Heart left ventricle (tissue), 16 donors: ENCODE results near the gene VWA5A. TPM values are rescaled to one million over a fixed set of nuclear protein-coding genes. Genes with fewer than 3 reads are reported as not detected.

Experiments used
- ATAC-seq, 4 donors: fragments of 200-7000 bp; cut with Tn5 transposase; one replicate each; pipeline ENCODE4 v1.9.1; 2020 to 2022; ENCODE audit warnings: moderate library complexity in 4 of 4, mild to moderate bottlenecking in 3 of 4, moderate number of reproducible peaks in 1 of 4
- DNase-seq, 5 donors: peaks; one replicate each; pipeline ENCODE4 v3.0.0-alpha.2; 2020
- H3K27ac ChIP-seq, 12 donors: fragments of 200-600 bp; sonication (generic) in 4 of 12; one replicate each; pipeline versions ENCODE4 v1.5.0 to v1.8.0; 2016 to 2022; ENCODE audit warnings: mild to moderate bottlenecking in 2 of 12
- H3K27me3 ChIP-seq, 9 donors: fragments of 200-600 bp; sonication (generic) in 2 of 9; one replicate each; pipeline versions ENCODE4 v1.5.1 to v1.8.0; 2016 to 2022; ENCODE audit warnings: mild to moderate bottlenecking in 3 of 9
- H3K36me3 ChIP-seq, 9 donors: fragments of 200-600 bp; sonication (generic) in 2 of 9; one replicate each; pipeline versions ENCODE4 v1.5.0 to v1.8.0; 2018 to 2022; ENCODE audit warnings: mild to moderate bottlenecking in 2 of 9
- H3K4me1 ChIP-seq, 12 donors: fragments of 200-600 bp; sonication (generic) in 4 of 12; one replicate each; pipeline versions ENCODE4 v1.5.0 to v1.8.0; 2016 to 2022; ENCODE audit warnings: mild to moderate bottlenecking in 3 of 12
- H3K4me3 ChIP-seq, 12 donors: fragments of 200-600 bp; sonication (generic) in 4 of 12; one replicate each; pipeline versions ENCODE4 v1.5.0 to v1.8.0; 2017 to 2022; ENCODE audit warnings: mild to moderate bottlenecking in 9 of 12, moderate library complexity in 4 of 12
- H3K9me3 ChIP-seq, 12 donors: fragments of 200-600 bp; sonication (generic) in 4 of 12; one replicate each; pipeline versions ENCODE4 v1.5.0 to v1.8.0; 2016 to 2022; ENCODE audit warnings: mild to moderate bottlenecking in 1 of 12
- CTCF ChIP-seq, 12 donors: fragments of 200-600 bp; sonication (generic) in 4 of 12; IDR thresholded peaks; one replicate each; pipeline versions ENCODE4 v1.5.0 to v1.8.0; 2018 to 2022; ENCODE audit warnings: antibody characterized with exemption in 12 of 12, mild to moderate bottlenecking in 5 of 12
- POLR2A ChIP-seq, 2 donors: fragments of 450-650 bp; IDR thresholded peaks; one replicate each; pipeline ENCODE4 v1.6.1; 2017; ENCODE audit warnings: antibody characterized with exemption in 2 of 2, mild to moderate bottlenecking in 2 of 2, moderate library complexity in 2 of 2
- WGBS, 4 donors: extraction: QIAGEN DNeasy Blood & Tissue Kit in 2 of 4; methylation state at CpG; one replicate each; pipeline versions ENCODE4 v1.1.5 to v1.1.7; 2013 to 2018; 5-methylcytosine and 5-hydroxymethylcytosine counted together
- intact Hi-C, 10 donors: fragments of 100-400 bp; cut with DNase I; formaldehyde crosslinking; loops; one replicate each; pipeline versions ENCODE4 v1.11.1 to v1.14.2; 2022
- polyA plus RNA-seq, 2 donors: library from polyadenylated mRNA; stranded (reverse); fragments of 200-250 nt; gene quantifications; one replicate each; pipeline ENCODE4 v1.2.3, GENCODE V29; 2013
- total RNA-seq, 9 donors: library from RNA; depleted of rRNA in 2 of 9; stranded (reverse); fragments of >200 nt in 2 of 9; fragmentation: NEBNext Ultra II Directional in 3 of 9; extraction: Animal tissue kit (Norgen Biotek cat#: 25700) in 3 of 9; gene quantifications; one replicate each; pipeline versions ENCODE4 v1.1.0 to v1.2.4, GENCODE V29; 2016 to 2023
- donor health status: ischemic (EF 13 %, LVEDD 7.1; RV severe dilation, severe dysfunction).
- donor health status: healthy with polysubstance abuse.
- donor health status: DM: no; HTN: yes; CAD: no.
- donor health status: DM: no; HTN: no; CAD: no.
- donor health status: ischemic (EF 25% LVEDD 6.9; RV normal size, moderate dysfunction).
- donor health status: ischemic (EF 25% LVEDD 5.7; RV mildly dilated, moderate dysfunction).
- donor health status: healthy.
- donor health status: DM: yes; HTN: yes; CAD: no.
- donor health status: ischemic (EF 35%, LVEDD 5.7; RV mildly dilated, moderate dysfunction).
- donor health status: nonischemic (EF 11% LVEDD 7.7; RV severe dilation, severe dysfunction).
- donor health status: DM: yes; HTN: yes; CAD: no.
- donor health status: PGD.
- donor health status: ischemic (EF 29% LVEDD 5.4; RV normal size, mild dysfunction).
- donor health status: nonischemic (EF 23%, LVEDD 6.1; RV moderate dilation, normal function).

VWA5A gene
- total and polyA plus RNA-seq, 11 donors = 1.2 to 13.7 (median 2.8) TPM

GRCh38 chr11:124193221-124194010 lies 78.2 kb downstream of the VWA5A start:
- ATAC-seq = no peak
- Histone ChIP-seq H3K4me3 (no peak overlapping the region), H3K4me1 (peaks cover 0 to 9% (median 0%) of the 10 kb centered on the region in 12 donors), H3K36me3 (no peaks in the 10 kb centered on the region), H3K9me3 (no peaks in the 10 kb centered on the region), H3K27me3 (peaks cover 0 to 6% (median 0%) of the 10 kb centered on the region in 9 donors), H3K27ac (no peak overlapping the region)
- TF ChIP-seq CTCF (IDR thresholded peaks at IDR 0.05) (no peak), POLR2A (IDR thresholded peaks at IDR 0.05) (no peak)
- intact Hi-C loops = loop anchor here in 3 of 10 donors (10.0 kb wide), 1 partner anchor 119 kb away; no protein-coding TSS in a partner anchor
- 70 to 80% (median 78%) methylated on average over 6 of the region's 6 CpGs for WGBS, 4 donors
- no peak for DNase-seq

- WGBS, 4 donors = 61 to 77% (median 69%) methylated on average over 6 of the region's 6 CpGs
- intact Hi-C loops = loop anchor here in 4 of 10 donors (5.0 to 10.0 kb wide), 2 partner anchors 120 to 122 kb away; no protein-coding TSS in a partner anchor
- Histone ChIP-seq H3K27ac (no peak overlapping the region), H3K4me1 (peaks cover 0 to 9% (median 0%) of the 10 kb centered on the region in 12 donors), H3K4me3 (no peak overlapping the region), H3K9me3 (no peaks in the 10 kb centered on the region), H3K27me3 (peaks cover 0 to under 1% (median 0%) of the 10 kb centered on the region in 9 donors), H3K36me3 (no peaks in the 10 kb centered on the region)
- DNase-seq (no peak), ATAC-seq (no peak)
- TF ChIP-seq POLR2A (IDR thresholded peaks at IDR 0.05) (no peak), CTCF (IDR thresholded peaks at IDR 0.05) (no peak)
Measured at GRCh38 chr11:124194293-124195188, 79.3 kb downstream of the VWA5A start.

- ATAC-seq = no peak
- intact Hi-C loops = loop anchor here in 4 of 10 donors (5.0 to 10.0 kb wide), 2 partner anchors 120 to 123 kb away; no protein-coding TSS in a partner anchor
Measured at GRCh38 chr11:124195189-124195734, 80.0 kb downstream of the VWA5A start.

More at GRCh38 chr11:124195189-124195734, 80.0 kb downstream of the VWA5A start:
- peak in 1 of 5 donors; percentile 29 for DNase-seq
- TF ChIP-seq CTCF (IDR thresholded peaks at IDR 0.05) (peak in 10 of 12 donors; percentile 20 to 72 (median 38)), POLR2A (IDR thresholded peaks at IDR 0.05) (no peak)
- H3K4me1 ChIP-seq = peaks cover 0 to 9% (median 0%) of the 10 kb centered on the region in 12 donors
- H3K36me3 ChIP-seq = no peaks in the 10 kb centered on the region
- no peak overlapping the region for H3K4me3 ChIP-seq
- no peak overlapping the region for H3K27ac ChIP-seq
- WGBS, 4 donors = 18 to 30% (median 29%) methylated on average over 4 of the region's 4 CpGs
- H3K9me3 ChIP-seq = no peaks in the 10 kb centered on the region
- no peaks in the 10 kb centered on the region for H3K27me3 ChIP-seq

Other genes with a start within 250 kb of the VWA5A start
- gene TMEM225, start 229.8 kb upstream of the VWA5A start, total RNA-seq = not detected
- gene TMEM225, start 229.8 kb upstream of the VWA5A start, polyA plus RNA-seq = not detected
- not detected for gene OR8D4, start 213.3 kb upstream of the VWA5A start, total RNA-seq
- not detected for gene OR8D4, start 213.3 kb upstream of the VWA5A start, polyA plus RNA-seq
- not detected for gene OR4D5, start 175.8 kb upstream of the VWA5A start, total RNA-seq
- not detected for gene OR4D5, start 175.8 kb upstream of the VWA5A start, polyA plus RNA-seq
- not detected for gene OR6T1, start 171.6 kb upstream of the VWA5A start, total RNA-seq
- gene OR6T1, start 171.6 kb upstream of the VWA5A start, polyA plus RNA-seq = not detected
- not detected for gene OR10S1, start 137.7 kb upstream of the VWA5A start, total RNA-seq
- gene OR10S1, start 137.7 kb upstream of the VWA5A start, polyA plus RNA-seq = not detected
- not detected for gene OR10G6, start 120.3 kb upstream of the VWA5A start, total RNA-seq
- not detected for gene OR10G6, start 120.3 kb upstream of the VWA5A start, polyA plus RNA-seq
- not detected for gene OR10G4, start 102.5 kb upstream of the VWA5A start, total RNA-seq
- not detected for gene OR10G4, start 102.5 kb upstream of the VWA5A start, polyA plus RNA-seq
- gene OR10G9, start 92.4 kb upstream of the VWA5A start, total RNA-seq = not detected
- gene OR10G9, start 92.4 kb upstream of the VWA5A start, polyA plus RNA-seq = not detected
- gene OR10G8, start 88.7 kb upstream of the VWA5A start, total RNA-seq = not detected
- not detected for gene OR10G8, start 88.7 kb upstream of the VWA5A start, polyA plus RNA-seq
- not detected for gene OR10G7, start 74.1 kb upstream of the VWA5A start, total RNA-seq
- not detected for gene OR10G7, start 74.1 kb upstream of the VWA5A start, polyA plus RNA-seq
- gene OR10D3, start 67.9 kb downstream of the VWA5A start, total RNA-seq = not detected
- not detected for gene OR10D3, start 67.9 kb downstream of the VWA5A start, polyA plus RNA-seq
- gene OR8G1, start 125.6 kb downstream of the VWA5A start, total RNA-seq = not detected
- not detected for gene OR8G1, start 125.6 kb downstream of the VWA5A start, polyA plus RNA-seq
- not detected for gene OR8G5, start 140.9 kb downstream of the VWA5A start, total RNA-seq
- not detected for gene OR8G5, start 140.9 kb downstream of the VWA5A start, polyA plus RNA-seq
- gene OR8D1, start 198.5 kb downstream of the VWA5A start, total RNA-seq = not detected
- not detected for gene OR8D1, start 198.5 kb downstream of the VWA5A start, polyA plus RNA-seq
- gene OR8D2, start 204.7 kb downstream of the VWA5A start, total RNA-seq = not detected
- gene OR8D2, start 204.7 kb downstream of the VWA5A start, polyA plus RNA-seq = not detected